GM12878 (cell line): Measurements from ENCODE around the gene FGGY. TPM values are rescaled to one million over a fixed set of nuclear protein-coding genes. Genes with fewer than 3 reads are reported as not detected.

Experiments used
- ATAC-seq: fragments of 200-7000 bp; cut with Tn5 transposase; 3 replicates; pipeline ENCODE4 v1.9.1; 2020; ENCODE audit warnings: mild to moderate bottlenecking, moderate library complexity
- BruUV-seq: library from RNA; stranded (reverse); fragments of 400-500 nt; replicated peaks from 2 replicates; lab custom pipeline; 2021; lab: Mats Ljungman, UMichigan
- CTCF ChIA-PET: fragments of 300-600 bp; sonication (Branson Sonifier 250); formaldehyde crosslinking; extraction: SDS; loops from one replicate; lab custom pipeline; 2021; ENCODE audit warnings: inconsistent platforms; lab: Yijun Ruan, JAX
- POLR2A ChIA-PET: fragments of 350-600 bp; formaldehyde crosslinking; extraction: SDS; loops from one replicate; lab custom pipeline; 2021; ENCODE audit warnings: inconsistent platforms; lab: Charles Lee
- RAD21 ChIA-PET: fragments of 300-600 bp; sonication (Branson Sonifier 250); formaldehyde crosslinking; loops from one replicate; lab custom pipeline; 2023; ENCODE audit warnings: antibody characterized with exemption; ENCODE audit not compliant: unreplicated experiment; lab: Charles Lee
- SMC1A ChIA-PET: fragments of 300-600 bp; sonication (Branson Sonifier 250); formaldehyde crosslinking; loops from one replicate; lab custom pipeline; 2023; ENCODE audit not compliant: unreplicated experiment, uncharacterized antibody; lab: Charles Lee
- DNase-seq: peaks from one replicate; pipeline ENCODE4 v3.0.0-alpha.2; 2011; ENCODE audit warnings: low read depth, low spot score
- FAIRE-seq: peaks from 3 replicates; lab custom pipeline; 2011; peaks lifted over from hg19 to GRCh38; lab: Jason Lieb, UNC
- H2AFZ ChIP-seq: 2 replicates; pipeline ENCODE4 v1.6.0; 2011; ENCODE audit warnings: low read depth, low read length, control low read depth; ENCODE audit not compliant: control insufficient read depth
- H3K27ac ChIP-seq: 2 replicates; pipeline ENCODE4 v1.5.1; 2011; ENCODE audit warnings: control low read depth; ENCODE audit not compliant: control insufficient read depth, insufficient read depth
- H3K27me3 ChIP-seq, 2 experiments: replicated peaks in 1 of 2; 2 replicates each; pipeline versions ENCODE4 v1.6.0 to v1.6.1; 2011; ENCODE audit warnings: low read length in 1 of 2; ENCODE audit not compliant: control insufficient read depth in 2 of 2, insufficient read depth in 2 of 2
- H3K36me3 ChIP-seq, 2 experiments: 2 replicates each; pipeline ENCODE4 v1.5.1; 2011; ENCODE audit warnings: low read length in 1 of 2; ENCODE audit not compliant: control insufficient read depth in 2 of 2, insufficient read depth in 2 of 2
- H3K4me1 ChIP-seq: 2 replicates; pipeline ENCODE4 v1.6.1; 2011; ENCODE audit warnings: mild to moderate bottlenecking, low read length, moderate library complexity, mixed read lengths; ENCODE audit not compliant: control insufficient read depth, insufficient read depth
- H3K4me2 ChIP-seq: 2 replicates; pipeline ENCODE4 v1.6.0; 2011; ENCODE audit warnings: control low read depth; ENCODE audit not compliant: control insufficient read depth, insufficient read depth
- H3K4me3 ChIP-seq: fragments of 200-600 bp; sonication (generic); 2 replicates; pipeline ENCODE4 v1.5.1; 2016
- H3K79me2 ChIP-seq: 2 replicates; pipeline ENCODE4 v1.6.0; 2011; ENCODE audit warnings: low read length; ENCODE audit not compliant: control insufficient read depth, insufficient read depth
- H3K9ac ChIP-seq: 2 replicates; pipeline ENCODE4 v1.8.0; 2011; ENCODE audit warnings: low read length, control low read depth, mixed read lengths; ENCODE audit not compliant: control insufficient read depth, insufficient read depth
- H3K9me3 ChIP-seq: replicated peaks from 3 replicates; pipeline ENCODE4 v1.5.1; 2011; ENCODE audit warnings: mild to moderate bottlenecking, low read length; ENCODE audit not compliant: control insufficient read depth, insufficient read depth
- H4K20me1 ChIP-seq: 2 replicates; pipeline ENCODE4 v1.6.0; 2011; ENCODE audit not compliant: control insufficient read depth, insufficient read depth
- BCL3 ChIP-seq: IDR thresholded peaks from 2 replicates; pipeline ENCODE4 v1.6.1; 2011; ENCODE audit warnings: borderline replicate concordance, low read depth, mild to moderate bottlenecking, moderate library complexity, low read length; ENCODE audit not compliant: insufficient read depth, poor library complexity, severe bottlenecking
- E4F1 ChIP-seq: fragments of 450-650 bp; IDR thresholded peaks from 2 replicates; pipeline ENCODE4 v1.6.1; 2018; ENCODE audit warnings: borderline replicate concordance, mild to moderate bottlenecking; ENCODE audit not compliant: partially characterized antibody
- EED ChIP-seq: sonication (generic); IDR thresholded peaks from 2 replicates; pipeline ENCODE4 v1.6.1; 2016; ENCODE audit warnings: antibody characterized with exemption, low read depth
- ESRRA ChIP-seq: IDR thresholded peaks from 2 replicates; pipeline ENCODE4 v1.6.1; 2012; ENCODE audit warnings: mild to moderate bottlenecking, low read length, improper control_type of control experiment
- IKZF1 ChIP-seq: fragments of 450-650 bp; conservative IDR thresholded peaks from 2 replicates; pipeline ENCODE4 v1.6.1; 2017; ENCODE audit warnings: antibody characterized with exemption, mild to moderate bottlenecking
- JUND ChIP-seq: IDR thresholded peaks from 2 replicates; pipeline ENCODE4 v1.6.1; 2012; ENCODE audit warnings: low read depth, mild to moderate bottlenecking, low read length, improper control_type of control experiment, moderate library complexity
- MAX ChIP-seq: IDR thresholded peaks from 2 replicates; pipeline ENCODE4 v1.6.1; 2012; ENCODE audit warnings: low read depth, low read length, improper control_type of control experiment
- RBBP5 ChIP-seq: fragments of 200-600 bp; sonication (generic); conservative IDR thresholded peaks from 2 replicates; pipeline ENCODE4 v1.6.1; 2016
- RUNX3 ChIP-seq: IDR thresholded peaks from 2 replicates; pipeline ENCODE4 v1.6.1; 2012; ENCODE audit warnings: low read length, inconsistent platforms
- SPI1 ChIP-seq: IDR thresholded peaks from 2 replicates; pipeline ENCODE4 v1.6.1; 2011; ENCODE audit warnings: low read depth, mild to moderate bottlenecking, low read length, moderate library complexity, borderline replicate concordance; ENCODE audit not compliant: insufficient read depth
- WGBS: methylation state at CpG from one replicate; pipeline ENCODE4 v1.1.6; 2016; ENCODE audit warnings: low lambda C conversion rate; ENCODE audit not compliant: insufficient replicate concordance, insufficient coverage; ENCODE audit errors: missing lambda C conversion rate; 5-methylcytosine and 5-hydroxymethylcytosine counted together
- in situ Hi-C: fragments of 300-500 bp; cut with MboI; formaldehyde crosslinking; loops from 9 replicates; pipeline ENCODE4 v1.14.3; 2018; ENCODE audit warnings: mixed read lengths
- intact Hi-C: fragments of 100-400 bp; cut with micrococcal nuclease; formaldehyde crosslinking; loops from one replicate; pipeline ENCODE4 v1.14.2; 2022; ENCODE audit not compliant: unreplicated experiment
- polyA plus RNA-seq, 11 experiments: library from polyadenylated mRNA; depleted of rRNA in 4 of 11; unstranded in 6 of 11; stranded (reverse) in 5 of 11; fragments of >200 nt; fragmentation: Nextera tagmentation in 4 of 11; fragmentation: Illumina TruSeq in 1 of 11; extraction: Ambion mirVana in 4 of 11; extraction: Trizol in 1 of 11; gene quantifications; 1 replicate in 1 of 11; 2 replicates in 10 of 11; pipeline versions ENCODE4 v1.2.1 to v1.2.3, GENCODE V29; 2011 to 2016; ENCODE audit warnings: inconsistent platforms in 2 of 11, missing spikeins in 2 of 11, low read depth in 1 of 11
- total RNA-seq, 4 experiments: library from RNA; depleted of rRNA in 3 of 4; stranded (reverse); fragments of >200 nt in 3 of 4; fragmentation: Illumina TruSeq in 1 of 4; extraction: Trizol in 1 of 4; gene quantifications; 2 replicates each; pipeline versions ENCODE4 v1.2.1 to v1.2.3, GENCODE V29; 2013 to 2021
- TF ChIP-seq, protein P1 (sequence below): fragments of 450-650 bp; IDR thresholded peaks from 2 replicates; pipeline ENCODE4 v1.6.1; 2017; ENCODE audit warnings: borderline replicate concordance

Gene FGGY
- total and polyA plus RNA-seq, 10 of the 15 experiments (the other 5 are each of a cell fraction or from before 2014, with no cell fraction given): 6.2 to 11.9 (median 7.5) TPM

DNA sequence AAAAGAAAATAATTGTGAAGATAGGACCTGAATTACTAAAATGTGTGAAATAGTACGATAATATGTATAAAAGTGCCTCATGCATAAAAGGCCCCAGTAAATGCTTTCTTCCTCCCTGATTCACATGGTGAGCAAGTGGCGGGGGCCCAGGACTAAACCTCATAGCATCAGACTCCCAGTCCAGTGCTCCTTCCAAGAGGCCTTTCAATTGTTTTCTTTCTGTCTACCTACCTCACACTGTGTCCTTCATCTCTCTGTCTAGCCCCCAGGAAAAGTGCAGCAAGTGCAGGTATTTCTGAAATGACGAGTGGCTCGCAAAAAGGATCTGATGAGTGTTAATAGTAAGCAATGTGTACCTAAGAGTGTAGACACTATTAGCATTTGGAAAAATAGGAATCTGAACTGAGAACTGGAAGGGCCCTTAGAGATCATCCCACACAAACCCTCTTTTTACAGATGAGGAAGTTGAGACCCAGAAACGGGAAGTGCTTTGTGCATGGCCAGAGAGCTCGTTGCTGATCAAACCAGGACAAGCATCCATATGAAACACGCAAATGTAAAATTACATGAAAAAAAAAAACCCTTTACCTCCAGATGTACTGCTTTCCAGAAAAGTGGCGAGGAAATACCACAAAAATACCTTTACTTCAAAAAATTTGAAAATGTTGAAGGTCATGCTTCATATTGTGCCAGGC is 399.7 kb downstream of the FGGY start:
- H3K9me3 ChIP-seq: no peaks in the 10 kb centered on the region
- H3K79me2 ChIP-seq: no peaks in the 10 kb centered on the region
- H3K4me2 ChIP-seq: peak overlapping the region; percentile 60; the same call in 1 of the 2 replicates
- FAIRE-seq (no peak), ATAC-seq (peak; percentile 74), DNase-seq (no peak)
- intact Hi-C loops (loop anchor here (5.0 kb wide), 7 partner anchors 66 to 1179 kb away; no protein-coding TSS in a partner anchor), in situ Hi-C loops (loop anchor here (5.0 kb wide), 1 partner anchor 399 kb away; the partner anchor contains the start of gene FGGY)
- H3K4me1 ChIP-seq: peaks cover 10% of the 10 kb centered on the region; the same call in 1 of the 2 replicates
- H3K27ac ChIP-seq: no peak overlapping the region
- ChIA-PET SMC1A (interaction anchor here (1.2 to 4.1 kb wide), 7 partner anchors 24 to 956 kb away, joined by 3 to 60 read pairs (median 5); no protein-coding TSS in a partner anchor), CTCF (interaction anchor here (1.0 to 5.2 kb wide), 10 partner anchors 9 to 955 kb away, joined by 3 to 89 read pairs (median 7); partner anchors contain the start of gene JUN), POLR2A (no interaction called here), RAD21 (interaction anchor here (1.0 to 6.5 kb wide), 6 partner anchors 63 to 954 kb away, joined by 3 to 60 read pairs (median 8); no protein-coding TSS in a partner anchor)
- no peak overlapping the region for H3K4me3 ChIP-seq
- H3K27me3 ChIP-seq: no peaks in the 10 kb centered on the region
- 47% methylated on average over 8 of the region's 8 CpGs for WGBS
- no peak overlapping the region for H2AFZ ChIP-seq
- no TSS peak for BruUV-seq
- H3K9ac ChIP-seq: no peak overlapping the region
- no peaks in the 10 kb centered on the region for H4K20me1 ChIP-seq
- TF ChIP-seq JUND (no peak), EED (0 out of 2 replicates have a peak, but pooled peaks have one; percentile 34), ESRRA (no peak), RUNX3 (no peak), IKZF1 (peak; percentile 20; the same call in 1 of the 2 replicates), SPI1 (peak; percentile 92), MAX (no peak), E4F1 (no peak), RBBP5 (no peak), BCL3 (no peak)
- TF ChIP-seq, protein P1, sequence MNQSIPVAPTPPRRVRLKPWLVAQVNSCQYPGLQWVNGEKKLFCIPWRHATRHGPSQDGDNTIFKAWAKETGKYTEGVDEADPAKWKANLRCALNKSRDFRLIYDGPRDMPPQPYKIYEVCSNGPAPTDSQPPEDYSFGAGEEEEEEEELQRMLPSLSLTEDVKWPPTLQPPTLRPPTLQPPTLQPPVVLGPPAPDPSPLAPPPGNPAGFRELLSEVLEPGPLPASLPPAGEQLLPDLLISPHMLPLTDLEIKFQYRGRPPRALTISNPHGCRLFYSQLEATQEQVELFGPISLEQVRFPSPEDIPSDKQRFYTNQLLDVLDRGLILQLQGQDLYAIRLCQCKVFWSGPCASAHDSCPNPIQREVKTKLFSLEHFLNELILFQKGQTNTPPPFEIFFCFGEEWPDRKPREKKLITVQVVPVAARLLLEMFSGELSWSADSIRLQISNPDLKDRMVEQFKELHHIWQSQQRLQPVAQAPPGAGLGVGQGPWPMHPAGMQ: no peak
- H3K36me3 ChIP-seq: no peaks in the 10 kb centered on the region
